Colonic mucosa (tissue), 4 donors: ENCODE results near the gene TMEM235. TPM values are rescaled to one million over a fixed set of nuclear protein-coding genes. Genes with fewer than 3 reads are reported as not detected.

Experiments used
- DNase-seq: peaks from one replicate; pipeline ENCODE4 v3.0.0-alpha.2; 2020
- H3K27ac ChIP-seq: fragments of 200-600 bp; one replicate; pipeline ENCODE4 v1.8.0; 2021
- H3K27me3 ChIP-seq: fragments of 200-600 bp; one replicate; pipeline ENCODE4 v1.8.0; 2021
- H3K36me3 ChIP-seq: fragments of 200-600 bp; one replicate; pipeline ENCODE4 v1.8.0; 2021
- H3K4me1 ChIP-seq: fragments of 200-600 bp; one replicate; pipeline ENCODE4 v1.8.0; 2021; ENCODE audit warnings: mild to moderate bottlenecking
- H3K4me3 ChIP-seq: fragments of 200-600 bp; one replicate; pipeline ENCODE4 v1.8.0; 2021
- H3K9ac ChIP-seq, 2 donors: one replicate each; pipeline ENCODE4 v1.7.0; 2013; ENCODE audit warnings: control low read depth in 2 of 2, low read depth in 2 of 2, low read length in 2 of 2
- H3K9me3 ChIP-seq: fragments of 200-600 bp; one replicate; pipeline ENCODE4 v1.8.0; 2021
- intact Hi-C: fragments of 100-400 bp; cut with DNase I; formaldehyde crosslinking; loops from one replicate; pipeline ENCODE4 v1.14.1; 2022
- total RNA-seq, 2 donors: library from RNA; stranded (reverse); fragmentation: NEBNext Ultra II Directional in 1 of 2; extraction: Animal tissue kit (Norgen Biotek cat#: 25700) in 1 of 2; gene quantifications; one replicate each; pipeline ENCODE4 v1.2.1, GENCODE V29; 2021
- TF ChIP-seq, protein P1 (sequence below): fragments of 200-600 bp; IDR thresholded peaks from one replicate; pipeline ENCODE4 v1.8.0; 2022; ENCODE audit warnings: antibody characterized with exemption, mild to moderate bottlenecking
- donor health status: healthy.
- donor health status: DM: no; HTN: no; CAD: no.
- donor health status: DM: no; HTN: no; CAD: no.

TMEM235 gene
- total RNA-seq, 2 donors from 2014 or later = not detected

- no peak for DNase-seq
- Histone ChIP-seq H3K4me1 (peaks cover 4% of the 10 kb centered on the region), H3K9me3 (no peaks in the 10 kb centered on the region), H3K36me3 (no peaks in the 10 kb centered on the region), H3K27me3 (no peaks in the 10 kb centered on the region), H3K9ac (no peak overlapping the region), H3K27ac (no peak overlapping the region), H3K4me3 (no peak overlapping the region)
- intact Hi-C loops = no loop called here
- TF ChIP-seq, protein P1, sequence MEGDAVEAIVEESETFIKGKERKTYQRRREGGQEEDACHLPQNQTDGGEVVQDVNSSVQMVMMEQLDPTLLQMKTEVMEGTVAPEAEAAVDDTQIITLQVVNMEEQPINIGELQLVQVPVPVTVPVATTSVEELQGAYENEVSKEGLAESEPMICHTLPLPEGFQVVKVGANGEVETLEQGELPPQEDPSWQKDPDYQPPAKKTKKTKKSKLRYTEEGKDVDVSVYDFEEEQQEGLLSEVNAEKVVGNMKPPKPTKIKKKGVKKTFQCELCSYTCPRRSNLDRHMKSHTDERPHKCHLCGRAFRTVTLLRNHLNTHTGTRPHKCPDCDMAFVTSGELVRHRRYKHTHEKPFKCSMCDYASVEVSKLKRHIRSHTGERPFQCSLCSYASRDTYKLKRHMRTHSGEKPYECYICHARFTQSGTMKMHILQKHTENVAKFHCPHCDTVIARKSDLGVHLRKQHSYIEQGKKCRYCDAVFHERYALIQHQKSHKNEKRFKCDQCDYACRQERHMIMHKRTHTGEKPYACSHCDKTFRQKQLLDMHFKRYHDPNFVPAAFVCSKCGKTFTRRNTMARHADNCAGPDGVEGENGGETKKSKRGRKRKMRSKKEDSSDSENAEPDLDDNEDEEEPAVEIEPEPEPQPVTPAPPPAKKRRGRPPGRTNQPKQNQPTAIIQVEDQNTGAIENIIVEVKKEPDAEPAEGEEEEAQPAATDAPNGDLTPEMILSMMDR = no peak
Measured at GRCh38 chr17:78202666-78203065, 28.8 kb upstream of the TMEM235 start.

GRCh38 chr17:78204387-78205123, 26.9 kb upstream of the TMEM235 start:
- TF ChIP-seq, protein P1 = no peak
- Histone ChIP-seq H3K27ac (no peak overlapping the region), H3K36me3 (no peaks in the 10 kb centered on the region), H3K9me3 (no peaks in the 10 kb centered on the region), H3K9ac (no peak overlapping the region), H3K4me1 (peaks cover 3% of the 10 kb centered on the region), H3K27me3 (no peaks in the 10 kb centered on the region), H3K4me3 (no peak overlapping the region)
- DNase-seq = no peak
- intact Hi-C loops = no loop called here

- Histone ChIP-seq H3K9me3 (no peaks in the 10 kb centered on the region), H3K4me1 (no peaks in the 10 kb centered on the region), H3K36me3 (no peaks in the 10 kb centered on the region), H3K9ac (no peak overlapping the region), H3K27ac (no peak overlapping the region), H3K4me3 (no peak overlapping the region), H3K27me3 (no peaks in the 10 kb centered on the region)
- TF ChIP-seq, protein P1 = no peak
- no peak for DNase-seq
- intact Hi-C loops = no loop called here
Measured at GRCh38 chr17:78205124-78205775, 26.2 kb upstream of the TMEM235 start.

- no peak overlapping the region for H3K4me3 ChIP-seq
- intact Hi-C loops = no loop called here
- DNase-seq = no peak
- TF ChIP-seq, protein P1 = no peak
- no peaks in the 10 kb centered on the region for H3K36me3 ChIP-seq
- H3K9me3 ChIP-seq = no peaks in the 10 kb centered on the region
- H3K27ac ChIP-seq = no peak overlapping the region
- no peak overlapping the region for H3K9ac ChIP-seq
- H3K27me3 ChIP-seq = no peaks in the 10 kb centered on the region
- no peaks in the 10 kb centered on the region for H3K4me1 ChIP-seq
Measured at GRCh38 chr17:78206298-78206697, 25.1 kb upstream of the TMEM235 start.

- Histone ChIP-seq H3K9ac (no peak overlapping the region), H3K4me1 (no peaks in the 10 kb centered on the region), H3K4me3 (no peak overlapping the region), H3K9me3 (no peaks in the 10 kb centered on the region), H3K36me3 (no peaks in the 10 kb centered on the region), H3K27me3 (no peaks in the 10 kb centered on the region), H3K27ac (no peak overlapping the region)
- TF ChIP-seq, protein P1 = no peak
- intact Hi-C loops = no loop called here
- DNase-seq = no peak
Measured at GRCh38 chr17:78208486-78208885, 22.9 kb upstream of the TMEM235 start.
